Adipocyte (in vitro differentiated cells): ENCODE measurements around the gene STON2.
"Not testable (repeated sequence)": the region's sequence is repeated elsewhere in the genome, so short reads cannot be mapped to it uniquely, and the experiment has no call there.

Source experiments
- DNase-seq: peaks from one replicate; pipeline ENCODE4 v3.0.0-alpha.2; 2015; ENCODE audit warnings: low read depth
- H3K27me3 ChIP-seq: replicated peaks from 2 replicates; pipeline ENCODE4 v1.7.0; 2013; ENCODE audit warnings: mild to moderate bottlenecking, low read length, moderate library complexity; ENCODE audit not compliant: control insufficient read depth, insufficient read depth
- H3K36me3 ChIP-seq: 2 replicates; pipeline ENCODE4 v1.7.0; 2013; ENCODE audit warnings: low read length, mild to moderate bottlenecking, moderate library complexity; ENCODE audit not compliant: control insufficient read depth, insufficient read depth, severe bottlenecking
- H3K4me1 ChIP-seq: 2 replicates; pipeline ENCODE4 v1.7.0; 2013; ENCODE audit warnings: mild to moderate bottlenecking, low read length, moderate library complexity; ENCODE audit not compliant: control insufficient read depth, insufficient read depth
- H3K4me3 ChIP-seq: 2 replicates; pipeline ENCODE4 v1.7.0; 2013; ENCODE audit warnings: mild to moderate bottlenecking, low read length, moderate library complexity
- H3K9ac ChIP-seq: 2 replicates; pipeline ENCODE4 v1.7.0; 2013; ENCODE audit warnings: mild to moderate bottlenecking, low read length, moderate library complexity
- H3K9me3 ChIP-seq: 2 replicates; pipeline ENCODE4 v1.7.0; 2013; ENCODE audit warnings: mild to moderate bottlenecking, low read length, moderate library complexity; ENCODE audit not compliant: control insufficient read depth

STON2 gene

DNA sequence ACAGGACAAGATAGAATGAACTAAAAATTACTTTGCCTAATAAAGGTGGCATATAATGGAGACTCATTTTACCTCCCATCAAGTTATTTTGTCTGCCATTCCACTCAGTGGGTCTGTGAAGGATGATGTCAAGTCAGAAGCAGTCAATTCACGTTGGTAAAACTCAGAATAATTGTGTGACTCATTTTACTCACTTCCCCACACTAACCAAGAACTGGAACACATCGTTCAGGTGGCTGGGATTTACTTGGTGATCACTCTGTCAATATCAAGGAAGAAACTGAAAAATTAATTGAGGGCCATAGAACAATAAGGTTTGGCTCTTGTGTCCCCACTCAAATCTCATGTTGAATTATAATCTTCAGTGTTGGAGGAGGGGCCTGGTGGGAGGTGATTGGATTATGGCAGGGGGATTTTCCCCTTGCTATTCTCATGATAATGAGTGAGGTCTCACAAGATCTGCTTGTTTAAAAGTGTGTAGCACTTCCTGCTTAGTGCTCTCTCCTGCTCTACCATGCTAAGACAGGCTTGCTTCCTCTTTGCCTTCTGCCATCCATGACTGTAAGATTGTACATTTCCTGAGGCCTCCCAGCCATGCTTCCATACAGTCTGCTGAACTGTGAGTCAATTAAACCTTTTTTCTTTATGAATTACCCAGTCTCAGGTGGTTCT is 143.7 kb downstream of the STON2 start:
- Histone ChIP-seq H3K9ac (no peak overlapping the region), H3K4me3 (no peak overlapping the region), H3K9me3 (no peaks in the 10 kb centered on the region), H3K4me1 (no peaks in the 10 kb centered on the region), H3K27me3 (no peaks in the 10 kb centered on the region), H3K36me3 (no peaks in the 10 kb centered on the region)
- DNase-seq: no peak

DNA sequence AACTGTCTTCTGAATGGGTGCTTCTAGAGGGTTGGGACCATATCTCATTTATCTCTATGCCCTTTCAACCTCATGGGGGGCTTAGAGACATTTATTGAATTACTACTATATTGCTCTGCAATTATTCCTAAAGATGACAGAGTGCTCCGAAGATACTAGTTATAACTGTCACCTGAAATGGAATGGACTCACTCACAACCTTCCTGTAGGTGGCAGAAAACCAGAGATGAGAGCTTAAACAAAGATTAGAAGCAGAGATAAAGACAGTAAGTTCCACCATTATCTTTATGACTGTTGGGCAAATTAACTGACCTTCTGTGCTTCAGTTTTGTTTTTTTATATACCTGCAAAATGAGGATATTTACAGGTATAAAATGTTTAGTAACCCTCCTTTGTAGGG is 147.8 kb downstream of the STON2 start:
- Histone ChIP-seq H3K27me3 (no peaks in the 10 kb centered on the region), H3K9ac (no peak overlapping the region), H3K4me1 (peaks cover 4% of the 10 kb centered on the region), H3K36me3 (no peaks in the 10 kb centered on the region), H3K9me3 (no peaks in the 10 kb centered on the region), H3K4me3 (no peak overlapping the region)
- no peak for DNase-seq

DNA sequence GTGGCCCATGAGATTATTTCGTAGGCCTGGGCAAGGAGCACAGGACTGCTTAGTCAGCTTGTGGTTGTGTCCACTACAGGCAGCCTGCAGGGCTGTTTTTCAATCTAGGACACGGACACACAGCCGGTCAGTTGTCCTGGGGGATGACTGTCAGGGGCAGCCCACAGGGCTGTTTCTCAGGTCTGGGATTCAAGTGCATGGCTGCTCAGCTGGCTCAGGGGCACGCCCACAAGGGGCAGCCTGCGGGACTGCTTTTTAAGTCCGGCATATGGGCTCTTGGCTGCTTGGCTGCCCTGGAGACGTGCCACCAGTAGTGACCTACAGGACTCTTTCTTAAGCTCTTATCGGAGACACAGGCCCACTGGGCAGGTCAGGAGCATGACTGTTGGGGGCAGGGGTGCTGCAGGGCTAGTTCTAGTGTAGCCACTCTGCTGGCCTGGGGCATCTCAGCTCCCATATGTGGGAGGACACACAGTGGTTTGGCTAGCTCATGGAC is 152.8 kb downstream of the STON2 start:
- DNase-seq: peak; percentile 69

DNA sequence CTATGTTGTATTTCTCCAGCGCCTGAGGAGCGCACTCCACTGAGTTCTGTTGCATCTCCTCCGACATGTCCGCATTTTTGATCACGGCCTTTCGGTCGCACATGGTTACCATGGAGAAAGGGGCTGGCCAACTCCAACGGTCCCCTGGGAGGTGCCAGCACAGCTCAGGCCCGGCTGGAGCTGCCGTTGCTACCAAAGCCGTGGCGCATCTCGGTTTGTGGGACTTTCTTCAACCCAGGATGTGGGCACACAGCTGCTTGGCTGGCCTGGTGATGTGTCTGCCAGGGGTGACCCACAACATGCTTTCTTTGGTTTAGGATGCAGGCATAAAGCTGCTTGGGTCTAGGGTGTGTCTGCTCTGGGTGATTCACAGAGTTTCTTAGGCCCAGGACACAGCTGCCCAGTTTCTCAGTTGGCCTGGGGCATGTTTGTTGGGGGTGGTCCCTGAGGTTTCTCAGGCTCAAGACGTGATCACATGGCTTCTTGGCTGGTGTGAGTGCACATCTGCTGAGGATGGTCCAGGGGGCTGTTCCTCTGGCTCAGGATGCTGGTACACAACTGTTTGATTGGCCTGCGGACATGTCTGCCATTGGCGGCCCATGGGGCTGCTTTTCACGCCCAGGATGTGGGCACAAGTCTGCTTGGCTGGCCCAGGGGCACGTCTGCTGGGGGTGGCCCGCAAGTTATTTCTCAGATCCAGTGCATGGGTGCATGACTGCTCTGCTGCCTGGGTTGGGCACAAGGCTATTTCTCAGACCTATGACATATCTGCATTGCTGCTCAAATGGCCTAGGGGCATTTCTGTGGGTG is 153.5 kb downstream of the STON2 start:
- Histone ChIP-seq H3K36me3 (no peaks in the 10 kb centered on the region), H3K4me3 (no peak overlapping the region), H3K4me1 (peaks cover 8% of the 10 kb centered on the region), H3K9me3 (peaks cover 10% of the 10 kb centered on the region), H3K9ac (no peak overlapping the region), H3K27me3 (no peaks in the 10 kb centered on the region)
- peak; percentile 68 for DNase-seq

More for the DNA sequence above, 152.8 kb downstream of the STON2 start:
- Histone ChIP-seq H3K27me3 (no peaks in the 10 kb centered on the region), H3K36me3 (no peaks in the 10 kb centered on the region), H3K9ac (no peak overlapping the region), H3K4me3 (no peak overlapping the region), H3K9me3 (peaks cover 10% of the 10 kb centered on the region), H3K4me1 (peaks cover 8% of the 10 kb centered on the region)

DNA sequence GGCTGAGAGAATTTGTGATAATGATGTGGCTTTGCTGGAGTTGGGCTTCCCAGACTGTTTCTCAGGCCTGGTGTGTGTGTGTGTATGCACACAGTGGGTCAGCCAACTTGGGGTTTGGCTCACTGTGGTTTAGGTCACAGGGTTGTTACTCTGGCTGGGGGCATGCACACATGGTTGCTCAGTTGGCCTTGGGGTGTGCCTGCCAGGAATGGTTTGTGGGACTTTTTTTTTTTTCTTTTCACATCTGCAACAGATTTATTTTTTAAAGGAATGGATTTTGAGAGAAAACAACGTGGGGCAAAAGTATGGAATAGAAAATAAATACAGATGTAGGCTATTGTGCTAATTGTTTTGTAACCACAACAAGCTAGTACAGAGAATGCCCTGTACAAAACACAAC is 154.4 kb downstream of the STON2 start:
- Histone ChIP-seq H3K9me3 (peaks cover 16% of the 10 kb centered on the region), H3K36me3 (no peaks in the 10 kb centered on the region), H3K27me3 (no peaks in the 10 kb centered on the region), H3K4me3 (no peak overlapping the region), H3K9ac (no peak overlapping the region), H3K4me1 (peaks cover 8% of the 10 kb centered on the region)
- peak; percentile 69 for DNase-seq

DNA sequence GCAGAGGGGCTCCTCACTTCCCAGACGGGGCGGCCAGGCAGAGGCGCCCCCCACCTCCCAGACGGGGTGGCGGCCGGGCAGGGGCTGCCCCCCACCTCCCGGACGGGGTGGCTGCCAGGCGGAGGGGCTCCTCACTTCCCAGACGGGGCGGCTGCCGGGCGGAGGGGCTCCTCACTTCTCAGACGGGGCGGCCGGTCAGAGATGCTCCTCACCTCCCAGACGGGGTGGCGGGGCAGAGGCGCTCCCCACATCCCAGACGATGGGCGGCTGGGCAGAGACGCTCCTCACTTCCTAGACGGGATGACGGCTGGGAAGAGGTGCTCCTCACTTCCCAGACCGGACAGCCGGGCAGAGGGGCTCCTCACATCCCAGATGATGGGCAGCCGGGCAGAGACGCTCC is 155.7 kb downstream of the STON2 start:
- not testable (repeated sequence) for H3K9ac ChIP-seq, DNase-seq, H3K4me3 ChIP-seq, H3K27me3 ChIP-seq, H3K36me3 ChIP-seq, H3K4me1 ChIP-seq
- peaks cover 19% of the 10 kb centered on the region for H3K9me3 ChIP-seq

DNA sequence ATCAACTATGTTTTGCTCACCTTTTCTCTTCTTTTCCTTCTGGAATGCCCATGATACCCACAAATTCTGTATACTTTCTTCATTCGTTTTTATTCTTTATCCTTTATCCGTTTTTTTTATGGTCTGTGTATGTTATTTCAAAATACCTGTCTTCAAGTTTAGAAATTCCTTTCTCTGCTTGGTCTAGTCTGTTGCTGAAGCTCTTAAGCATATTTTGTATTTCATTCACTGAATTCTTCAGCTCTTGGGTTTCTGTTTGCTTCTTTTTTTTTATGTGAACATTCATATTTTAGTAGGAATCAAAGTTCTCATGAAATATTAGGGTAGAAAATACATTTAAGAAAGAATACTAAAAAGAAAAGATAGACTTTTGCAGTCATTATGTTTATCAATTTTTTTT is 156.6 kb downstream of the STON2 start:
- H3K9ac ChIP-seq: no peak overlapping the region
- H3K9me3 ChIP-seq: peaks cover 19% of the 10 kb centered on the region
- no peak overlapping the region for H3K4me3 ChIP-seq
- DNase-seq: no peak
- H3K36me3 ChIP-seq: no peaks in the 10 kb centered on the region
- H3K4me1 ChIP-seq: peaks cover 8% of the 10 kb centered on the region
- H3K27me3 ChIP-seq: no peaks in the 10 kb centered on the region

DNA sequence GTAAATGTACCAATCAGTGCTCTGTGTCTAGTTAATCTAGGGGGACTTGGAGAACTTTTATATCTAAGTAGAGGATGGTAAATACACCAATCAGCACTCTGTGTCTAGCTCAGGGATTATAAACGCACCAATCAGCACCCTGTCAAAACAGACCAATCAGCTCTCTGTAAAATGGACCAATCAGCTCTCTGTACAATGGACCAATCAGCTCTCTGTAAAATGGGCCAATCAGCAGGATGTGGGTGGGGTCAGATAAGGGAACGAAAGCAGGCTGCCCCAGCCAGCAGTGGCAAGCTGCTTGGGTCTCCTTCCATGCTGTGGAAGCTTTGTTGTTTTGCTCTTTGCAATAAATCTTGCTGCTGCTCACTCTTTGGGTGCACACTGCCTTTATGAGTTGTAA is 163.3 kb downstream of the STON2 start:
- not testable (repeated sequence) for H3K27me3 ChIP-seq, H3K36me3 ChIP-seq, DNase-seq, H3K9ac ChIP-seq, H3K4me3 ChIP-seq, H3K9me3 ChIP-seq, H3K4me1 ChIP-seq

DNA sequence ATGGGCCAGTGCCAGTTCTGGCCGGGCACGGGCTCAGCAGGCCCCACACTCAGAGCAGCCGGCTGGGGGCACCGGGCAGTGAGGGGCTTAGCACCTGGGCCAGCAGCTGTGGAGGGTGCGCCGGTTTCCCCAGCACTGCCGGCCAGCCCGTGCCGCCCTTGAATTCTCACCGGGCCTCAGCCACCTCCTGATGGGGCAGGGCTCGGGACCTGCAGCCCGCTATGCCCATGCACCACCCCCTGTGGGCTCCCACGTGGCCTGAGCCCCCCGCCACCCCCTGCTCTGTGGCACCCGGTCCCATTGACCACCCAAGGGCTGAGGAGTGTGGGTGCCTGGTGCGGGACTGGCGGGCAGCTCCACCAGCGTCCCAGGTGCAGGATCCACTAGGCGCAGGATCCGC is 164.0 kb downstream of the STON2 start:
- H3K9ac ChIP-seq: no peak overlapping the region
- no peak for DNase-seq
- H3K36me3 ChIP-seq: no peaks in the 10 kb centered on the region
- no peaks in the 10 kb centered on the region for H3K27me3 ChIP-seq
- H3K4me1 ChIP-seq: no peaks in the 10 kb centered on the region
- H3K9me3 ChIP-seq: peaks cover 7% of the 10 kb centered on the region
- no peak overlapping the region for H3K4me3 ChIP-seq

DNA sequence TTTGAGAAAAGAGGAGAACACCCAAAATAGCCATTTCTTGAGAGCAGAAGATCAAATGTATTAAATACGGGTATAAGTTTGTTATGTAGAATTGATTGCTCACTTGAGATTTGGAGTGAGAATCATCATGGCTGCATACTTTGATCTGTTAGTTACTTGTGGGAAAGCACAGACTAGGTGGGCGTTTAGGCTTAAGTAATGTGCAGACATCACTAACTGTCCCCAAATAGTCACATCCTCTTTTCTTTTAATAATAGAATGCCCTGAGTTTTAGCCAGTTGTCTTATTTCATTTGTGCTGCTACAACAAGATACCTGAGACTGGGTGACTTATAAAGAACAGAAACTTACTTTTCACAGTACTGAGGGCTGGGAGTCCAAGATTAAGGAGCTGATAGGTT is 165.0 kb downstream of the STON2 start:
- Histone ChIP-seq H3K4me1 (no peaks in the 10 kb centered on the region), H3K36me3 (no peaks in the 10 kb centered on the region), H3K27me3 (no peaks in the 10 kb centered on the region), H3K9ac (no peak overlapping the region), H3K4me3 (no peak overlapping the region), H3K9me3 (no peaks in the 10 kb centered on the region)
- DNase-seq: no peak

DNA sequence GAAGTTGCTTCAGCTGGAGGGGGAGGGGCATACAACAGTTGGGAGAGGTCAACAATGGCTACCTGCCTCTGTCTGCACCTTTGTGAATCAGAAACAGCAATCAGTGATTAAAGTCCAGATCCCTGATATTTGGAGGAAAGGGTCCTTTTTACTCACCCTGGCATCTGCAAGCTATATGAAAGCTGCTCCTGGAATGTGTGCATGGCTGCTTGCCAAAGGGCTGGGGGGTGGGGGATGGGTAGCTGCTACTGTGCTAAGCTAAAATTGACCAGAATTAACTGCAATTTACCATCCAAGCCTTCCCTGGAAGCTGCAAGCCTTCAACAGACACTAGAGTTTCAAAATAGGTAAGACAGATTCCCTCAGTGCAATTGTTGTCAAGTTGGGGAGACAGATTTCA is 165.8 kb downstream of the STON2 start:
- H3K4me1 ChIP-seq: no peaks in the 10 kb centered on the region
- no peak overlapping the region for H3K9ac ChIP-seq
- H3K27me3 ChIP-seq: no peaks in the 10 kb centered on the region
- H3K36me3 ChIP-seq: no peaks in the 10 kb centered on the region
- DNase-seq: no peak
- H3K9me3 ChIP-seq: no peaks in the 10 kb centered on the region
- no peak overlapping the region for H3K4me3 ChIP-seq
